Endometrial microvascular endothelial cells (primary cell): ENCODE results near the gene ST8SIA6. TPM values are rescaled to one million over a fixed set of nuclear protein-coding genes. Genes with fewer than 3 reads are reported as not detected.
"Not testable (repeated sequence)": the region's sequence is repeated elsewhere in the genome, so short reads cannot be mapped to it uniquely, and the experiment has no call there.

Source experiments
- in situ Hi-C: cut with HindIII; loops from 2 replicates; pipeline ENCODE4 v1.10.0; 2017; ENCODE audit warnings: low sequenced_read_pairs, low pct_unique_long_range_greater_than_20kb; ENCODE audit errors: inconsistent ontology term
- total RNA-seq: library from RNA; depleted of rRNA; stranded (reverse); fragments of >200 nt; gene quantifications from one replicate; pipeline ENCODE4 v1.2.3, GENCODE V29; 2015; ENCODE audit errors: inconsistent ontology term

The ST8SIA6 gene
- total RNA-seq, 1 donor from 2014 or later: not detected

- in situ Hi-C loops: no loop called here
These were observed 10.2 kb upstream of the ST8SIA6 start for GRCh38 chr10:17464545-17464944.

GRCh38 chr10:17460756-17461155, 6.4 kb upstream of the ST8SIA6 start:
- in situ Hi-C loops: no loop called here

GRCh38 chr10:17457083-17457482, 2.7 kb upstream of the ST8SIA6 start:
- in situ Hi-C loops: no loop called here

- in situ Hi-C loops: no loop called here
These were observed 1.7 kb upstream of the ST8SIA6 start for GRCh38 chr10:17456032-17456548.

- in situ Hi-C loops: no loop called here
These were observed 673 bp upstream of the ST8SIA6 start for GRCh38 chr10:17455015-17455520.

GRCh38 chr10:17453373-17454091, 863 bp downstream of the ST8SIA6 start:
- in situ Hi-C loops: no loop called here

- in situ Hi-C loops: no loop called here
These were observed 1.4 kb downstream of the ST8SIA6 start for GRCh38 chr10:17453035-17453372.

GRCh38 chr10:17452060-17452841, 2.1 kb downstream of the ST8SIA6 start:
- in situ Hi-C loops: no loop called here

GRCh38 chr10:17450024-17450423, 4.4 kb downstream of the ST8SIA6 start:
- in situ Hi-C loops: no loop called here

- in situ Hi-C loops: no loop called here
These were observed 8.9 kb downstream of the ST8SIA6 start for GRCh38 chr10:17445400-17445998.

GRCh38 chr10:17444388-17444714, 10.0 kb downstream of the ST8SIA6 start:
- in situ Hi-C loops: no loop called here

- in situ Hi-C loops: no loop called here
These were observed 10.5 kb downstream of the ST8SIA6 start for GRCh38 chr10:17443707-17444387.

- in situ Hi-C loops: no loop called here
These were observed 15.8 kb downstream of the ST8SIA6 start for GRCh38 chr10:17438583-17438982.

GRCh38 chr10:17436578-17436977, 17.8 kb downstream of the ST8SIA6 start:
- in situ Hi-C loops: not testable (repeated sequence)

- in situ Hi-C loops: no loop called here
These were observed 18.4 kb downstream of the ST8SIA6 start for GRCh38 chr10:17435953-17436352.

- in situ Hi-C loops: no loop called here
These were observed 19.2 kb downstream of the ST8SIA6 start for GRCh38 chr10:17435187-17435586.

- in situ Hi-C loops: no loop called here
These were observed 21.7 kb downstream of the ST8SIA6 start for GRCh38 chr10:17432723-17433122.

GRCh38 chr10:17431871-17432311, 22.5 kb downstream of the ST8SIA6 start:
- in situ Hi-C loops: no loop called here

- in situ Hi-C loops: no loop called here
These were observed 23.6 kb downstream of the ST8SIA6 start for GRCh38 chr10:17430647-17431355.
